IMR-90 (cell line): ENCODE data around the gene BCL11B. TPM values are rescaled to one million over a fixed set of nuclear protein-coding genes. Genes with fewer than 3 reads are reported as not detected.

Experiments
- ATAC-seq: fragments of 200-7000 bp; cut with Tn5 transposase; 2 replicates; pipeline ENCODE4 v1.9.1; 2020; ENCODE audit warnings: low read depth, mild to moderate bottlenecking, moderate library complexity
- BruUV-seq: library from RNA; stranded (reverse); fragments of 400-500 nt; replicated peaks from 2 replicates; lab custom pipeline; 2021; lab: Mats Ljungman, UMichigan
- CTCF ChIA-PET: fragments of 300-600 bp; formaldehyde crosslinking; extraction: SDS; loops from one replicate; lab custom pipeline; 2021; ENCODE audit warnings: antibody characterized with exemption; lab: Yijun Ruan, JAX
- POLR2A ChIA-PET: fragments of 300-600 bp; sonication (Branson Sonifier 250); formaldehyde crosslinking; loops from one replicate; lab custom pipeline; 2022; ENCODE audit warnings: antibody characterized with exemption; ENCODE audit not compliant: unreplicated experiment; lab: Charles Lee
- DNase-seq: peaks from one replicate; pipeline ENCODE4 v3.0.0; 2013
- H2AFZ ChIP-seq: replicated peaks from 2 replicates; pipeline ENCODE3; 2013; ENCODE audit warnings: low read length, mild to moderate bottlenecking; ENCODE audit not compliant: poor library complexity
- H2AK5ac ChIP-seq: 2 replicates; pipeline ENCODE4 v1.6.1; 2013; ENCODE audit warnings: low read depth, low read length, inconsistent platforms
- H2AK9ac ChIP-seq: replicated peaks from 2 replicates; pipeline ENCODE3; 2013; ENCODE audit warnings: mild to moderate bottlenecking, low read depth, low read length, moderate library complexity; ENCODE audit not compliant: poor library complexity
- H2BK120ac ChIP-seq: 2 replicates; pipeline ENCODE4 v1.6.1; 2013; ENCODE audit warnings: low read depth, low read length, inconsistent platforms
- H2BK15ac ChIP-seq: 3 replicates; pipeline ENCODE4 v1.6.1; 2013; ENCODE audit warnings: low read depth, low read length, inconsistent platforms
- H2BK20ac ChIP-seq: 2 replicates; pipeline ENCODE4 v1.6.1; 2013; ENCODE audit warnings: low read depth, mild to moderate bottlenecking, inconsistent platforms, low read length, moderate library complexity
- H2BK5ac ChIP-seq: 2 replicates; pipeline ENCODE4 v1.6.1; 2013; ENCODE audit warnings: mild to moderate bottlenecking, low read depth, low read length, inconsistent platforms; ENCODE audit not compliant: poor library complexity, severe bottlenecking
- H3K14ac ChIP-seq: replicated peaks from 2 replicates; pipeline ENCODE4 v1.6.1; 2013; ENCODE audit warnings: low read depth, low read length, inconsistent platforms
- H3K18ac ChIP-seq: 2 replicates; pipeline ENCODE4 v1.6.1; 2013; ENCODE audit warnings: low read depth, low read length, control low read depth
- H3K23ac ChIP-seq: 2 replicates; pipeline ENCODE4 v1.6.1; 2013; ENCODE audit warnings: low read depth, low read length, inconsistent platforms
- H3K27ac ChIP-seq: 2 replicates; pipeline ENCODE4 v1.5.1; 2013; ENCODE audit warnings: mild to moderate bottlenecking, control low read depth, low read length; ENCODE audit not compliant: insufficient read depth
- H3K27me3 ChIP-seq: 2 replicates; pipeline ENCODE4 v1.6.1; 2013; ENCODE audit warnings: low read length; ENCODE audit not compliant: control insufficient read depth, insufficient read depth
- H3K36me3 ChIP-seq: 2 replicates; pipeline ENCODE4 v1.6.1; 2013; ENCODE audit warnings: low read length, mixed read lengths; ENCODE audit not compliant: control insufficient read depth, insufficient read depth
- H3K4ac ChIP-seq: 2 replicates; pipeline ENCODE4 v1.6.1; 2013; ENCODE audit warnings: low read depth, low read length, inconsistent platforms
- H3K4me1 ChIP-seq: 2 replicates; pipeline ENCODE4 v1.6.1; 2013; ENCODE audit warnings: low read length, mixed read lengths; ENCODE audit not compliant: control insufficient read depth, insufficient read depth
- H3K4me2 ChIP-seq: 2 replicates; pipeline ENCODE4 v1.6.1; 2013; ENCODE audit warnings: low read depth, mild to moderate bottlenecking, control low read depth, low read length, moderate library complexity
- H3K4me3 ChIP-seq: 2 replicates; pipeline ENCODE4 v1.5.1; 2013; ENCODE audit warnings: low read depth, mild to moderate bottlenecking, control low read depth, low read length, moderate library complexity; ENCODE audit not compliant: insufficient read depth
- H3K56ac ChIP-seq: 2 replicates; pipeline ENCODE4 v1.6.1; 2013; ENCODE audit warnings: low read length, inconsistent platforms; ENCODE audit not compliant: insufficient read depth; ENCODE audit errors: extremely low read depth
- H3K79me1 ChIP-seq, 2 experiments: 2 replicates each; pipeline ENCODE4 v1.6.1; 2013; ENCODE audit warnings: low read length in 2 of 2, inconsistent platforms in 1 of 2, low read depth in 1 of 2
- H3K9ac ChIP-seq: 2 replicates; pipeline ENCODE4 v1.6.1; 2013; ENCODE audit warnings: low read depth, low read length, control low read depth
- H3K9me1 ChIP-seq: 2 replicates; pipeline ENCODE4 v1.6.1; 2013; ENCODE audit warnings: low read length, inconsistent platforms; ENCODE audit not compliant: insufficient read depth
- H3K9me3 ChIP-seq: 2 replicates; pipeline ENCODE4 v1.6.1; 2013; ENCODE audit warnings: low read length; ENCODE audit not compliant: control insufficient read depth, insufficient read depth
- H4K20me1 ChIP-seq: 2 replicates; pipeline ENCODE4 v1.6.1; 2013; ENCODE audit warnings: low read length, inconsistent platforms; ENCODE audit not compliant: insufficient read depth
- H4K5ac ChIP-seq: 2 replicates; pipeline ENCODE4 v1.6.1; 2013; ENCODE audit warnings: mild to moderate bottlenecking, low read depth, low read length, control low read depth
- H4K8ac ChIP-seq, 2 experiments: 2 replicates each; pipeline ENCODE4 v1.6.1; 2013; ENCODE audit warnings: low read depth in 2 of 2, low read length in 2 of 2, control low read depth in 1 of 2, inconsistent platforms in 1 of 2
- H4K91ac ChIP-seq: 2 replicates; pipeline ENCODE4 v1.6.1; 2013; ENCODE audit warnings: low read depth, low read length, inconsistent platforms; ENCODE audit not compliant: insufficient read depth
- USF2 ChIP-seq: fragments of 150-350 bp; IDR thresholded peaks from 2 replicates; pipeline ENCODE4 v1.6.1; 2017; ENCODE audit warnings: mild to moderate bottlenecking, antibody characterized with exemption, low read length, low read depth
- WGBS, 2 experiments: methylation state at CpG; one replicate each; pipeline versions ENCODE4 v1.1.5 to v1.1.7; 2013; ENCODE audit warnings: missing lambda C conversion rate in 2 of 2; ENCODE audit not compliant: insufficient read length in 1 of 2; ENCODE audit errors: extremely low coverage in 2 of 2; 5-methylcytosine and 5-hydroxymethylcytosine counted together
- dilution Hi-C: fragments of 300-500 bp; cut with HindIII; formaldehyde crosslinking; loops from one replicate; pipeline ENCODE4 v1.14.3; 2018; ENCODE audit warnings: low sequenced_read_pairs; ENCODE audit not compliant: unreplicated experiment
- in situ Hi-C: fragments of 300-500 bp; cut with MboI; formaldehyde crosslinking; loops from 3 replicates; pipeline ENCODE4 v1.14.3; 2019; ENCODE audit warnings: low sequenced_read_pairs, inconsistent platforms, mixed read lengths
- intact Hi-C: fragments of 100-400 bp; cut with micrococcal nuclease; formaldehyde crosslinking; loops from 2 replicates; pipeline ENCODE4 v1.10.0; 2022
- polyA plus RNA-seq, 3 experiments: library from polyadenylated mRNA; depleted of rRNA; stranded (reverse); fragments of >200 nt; gene quantifications; 2 replicates each; pipeline ENCODE4 v1.2.3, GENCODE V29; 2012; ENCODE audit warnings: low replicate concordance in 1 of 3
- total RNA-seq: library from RNA; depleted of rRNA; stranded (reverse); fragments of >200 nt; gene quantifications from 2 replicates; pipeline ENCODE4 v1.2.3, GENCODE V29; 2012

Gene BCL11B
- total and polyA plus RNA-seq, 2 of the 4 experiments (the other 2 are of a cell fraction), result under 0.01 TPM; not detected in 1

GRCh38 chr14:99257673-99258221 is 14.2 kb downstream of the BCL11B start:
- Histone ChIP-seq H2BK120ac (no peak overlapping the region), H4K20me1 (no peaks in the 10 kb centered on the region), H3K4ac (no peak overlapping the region), H3K18ac (no peak overlapping the region), H3K9me1 (no peaks in the 10 kb centered on the region), H3K9ac (no peak overlapping the region), H4K8ac (no peak overlapping the region), H4K91ac (no peak overlapping the region), H3K79me1 (no peaks in the 10 kb centered on the region), H3K4me2 (no peak overlapping the region), H3K4me1 (no peaks in the 10 kb centered on the region), H3K14ac (no peak overlapping the region), H3K36me3 (no peaks in the 10 kb centered on the region), H2AK5ac (no peak overlapping the region), H2BK20ac (no peak overlapping the region), H2BK5ac (no peak overlapping the region), H3K23ac (no peak overlapping the region), H2AFZ (no peak overlapping the region), H3K27me3 (peaks cover 11% of the 10 kb centered on the region), H2AK9ac (no peak overlapping the region), H4K5ac (no peak overlapping the region), H2BK15ac (no peak overlapping the region), H3K56ac (no peak overlapping the region), H3K4me3 (no peak overlapping the region), H3K9me3 (no peaks in the 10 kb centered on the region), H3K27ac (no peak overlapping the region)
- DNase-seq (no peak), ATAC-seq (no peak)
- BruUV-seq, result no TSS peak
- dilution Hi-C loops, result no loop called here
- POLR2A ChIA-PET, result no interaction called here
- CTCF ChIA-PET, result no interaction called here
- 40% methylated on average over 7 of the region's 16 CpGs; no CpG with 5 or more reads in 1 of the 2 experiments for WGBS, 2 experiments
- TF ChIP-seq USF2, result no peak
- in situ Hi-C loops, result no loop called here
- intact Hi-C loops, result no loop called here
